ENCODE data around the gene BST2.
A peak's percentile ranks its signal among the peaks of the same experiment; 100 is the strongest.

The BST2 gene

GRCh38 chr19:17405250-17406045, at the start of gene BST2:
BST2 (minus strand) TSS chr19:17405630; CDS start chr19:17405575, 55 bp downstream.
- no peak for DNase-seq

GRCh38 chr19:17454576-17455071, 49.2 kb upstream of the BST2 start:
- no peak for DNase-seq

DNA sequence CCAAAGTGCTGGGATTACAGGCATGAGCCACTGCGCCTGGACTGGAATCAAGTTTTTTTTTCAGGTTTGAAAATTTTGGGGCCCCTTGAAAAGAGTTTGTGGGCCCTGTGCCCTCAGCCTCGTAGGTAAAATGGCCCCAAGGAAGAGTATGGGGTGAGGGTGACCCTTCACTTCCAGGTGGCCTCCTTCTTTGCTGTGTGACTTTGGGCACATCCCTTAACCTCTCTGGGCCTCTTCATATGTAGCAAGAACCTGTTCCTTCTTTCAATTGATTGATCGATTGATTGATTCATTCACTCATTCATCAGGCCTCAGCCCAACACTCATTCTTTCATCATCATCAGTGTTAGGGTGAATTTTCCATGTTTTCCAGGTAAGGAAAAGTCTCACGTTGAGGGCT, 46.4 kb upstream of the BST2 start:
- DNase-seq, result no peak

GRCh38 chr19:17450264-17451075, 45.0 kb upstream of the BST2 start:
- DNase-seq, result no peak

DNA sequence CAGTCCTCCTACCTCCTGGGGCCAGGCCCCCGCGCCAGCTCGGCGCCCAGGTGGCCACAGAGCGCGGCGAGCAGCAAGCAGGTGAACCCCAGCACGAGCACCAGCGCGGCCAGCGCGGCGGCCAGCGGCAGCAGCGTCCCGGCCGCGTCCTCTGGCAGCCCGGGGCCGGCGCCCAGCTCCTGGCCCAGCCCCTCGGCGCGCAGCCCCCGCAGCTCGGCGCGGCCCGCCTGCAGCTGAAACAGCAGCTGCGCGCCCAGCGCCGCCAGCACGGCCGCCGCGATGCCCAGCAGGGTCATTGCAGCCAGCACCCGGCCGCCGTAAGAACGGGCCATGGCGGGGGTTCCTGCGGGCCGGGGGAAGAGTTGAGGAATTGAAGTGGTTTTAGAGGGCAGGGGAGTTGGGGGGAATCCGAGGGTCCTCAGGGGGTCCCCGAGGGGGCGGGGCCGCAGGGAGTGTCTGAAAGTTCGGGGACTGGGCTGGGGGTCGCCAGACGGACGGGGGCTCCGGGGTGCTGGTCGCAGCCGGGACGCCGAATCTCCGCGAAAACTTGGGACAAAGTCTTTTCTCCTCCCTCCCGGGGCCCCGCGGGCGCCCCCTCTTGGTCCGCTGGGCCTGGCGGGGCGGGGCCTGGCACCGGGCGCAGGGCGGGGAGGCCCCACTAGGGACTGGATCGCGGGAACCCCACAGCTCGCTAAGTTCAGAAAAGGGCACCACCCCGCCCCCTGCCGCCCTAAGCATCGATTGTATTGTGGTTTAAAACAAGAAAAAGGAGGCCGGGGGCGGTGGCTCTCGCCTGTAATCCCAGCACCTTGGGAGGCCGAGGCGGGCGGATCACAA, 42.9 kb upstream of the BST2 start, which contains the start of gene TMEM221:
TSS of gene TMEM221 (minus strand) at position 538 of the 837 bp plus-strand sequence. CDS start at position 332, 206 bp downstream.
- no peak for DNase-seq

- no peak for DNase-seq
Measured at GRCh38 chr19:17447704-17448130, 42.3 kb upstream of the BST2 start.

- DNase-seq, result no peak
Measured at GRCh38 chr19:17445526-17446165, 40.2 kb upstream of the BST2 start.

DNA sequence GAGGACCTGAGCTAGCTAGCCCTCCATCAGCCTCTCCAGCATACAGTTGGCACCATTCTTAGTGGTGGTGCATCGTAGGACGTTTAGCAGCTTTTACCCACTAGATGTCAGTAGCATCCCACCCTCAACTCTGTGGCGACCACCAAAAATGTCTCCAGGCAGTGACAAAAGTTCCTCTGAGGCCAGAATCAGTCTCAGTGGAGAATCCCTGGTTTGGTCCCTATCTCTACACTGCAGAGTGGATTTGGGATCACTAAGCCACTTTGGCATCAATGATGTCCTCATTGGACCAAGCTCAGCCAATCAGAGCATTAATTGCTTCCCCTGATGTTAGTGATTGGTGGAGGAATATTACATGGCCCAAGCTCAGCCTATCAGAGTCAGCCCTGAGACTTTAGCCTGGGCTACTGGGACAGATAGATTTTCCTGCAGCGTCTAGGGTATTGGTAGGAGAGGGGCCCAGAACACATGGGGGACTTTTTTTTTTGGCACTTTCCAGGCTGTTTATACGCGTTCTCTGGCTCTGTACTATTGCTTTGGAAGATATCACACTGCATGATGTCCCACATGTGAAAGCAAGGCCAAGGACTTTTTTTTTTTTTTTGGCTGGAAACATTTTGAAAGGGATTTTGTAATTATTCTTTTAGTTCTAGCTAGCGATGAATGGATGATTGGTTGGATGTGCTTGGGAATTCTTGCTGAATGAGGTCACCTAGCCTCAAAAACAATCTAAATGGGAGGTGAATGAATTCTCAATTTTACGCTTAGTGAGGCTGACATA, 36.0 kb upstream of the BST2 start:
- no peak for DNase-seq

DNA sequence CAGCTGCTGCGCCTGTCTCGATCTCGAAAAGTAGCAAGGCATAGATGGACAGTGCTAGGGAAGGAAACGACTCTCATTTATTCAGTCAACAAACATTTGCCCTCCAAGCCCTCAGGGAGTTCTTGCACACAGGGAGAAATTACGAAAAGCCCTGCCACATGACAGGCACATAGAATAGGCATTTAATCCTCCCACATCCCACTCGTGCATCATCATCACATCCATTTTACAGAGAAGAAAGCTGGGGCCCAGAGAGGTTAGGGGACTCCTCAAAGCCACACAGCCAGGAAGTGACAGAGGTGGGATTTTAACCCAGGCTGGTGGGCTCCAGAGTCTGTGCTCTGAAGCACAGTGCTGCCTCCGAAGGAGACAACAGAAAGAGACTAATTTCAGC, 31.4 kb upstream of the BST2 start:
- DNase-seq, result no peak

- DNase-seq, result no peak
Measured at GRCh38 chr19:17436094-17436873, 30.9 kb upstream of the BST2 start.

GRCh38 chr19:17435218-17435617, 29.8 kb upstream of the BST2 start:
- DNase-seq, result no peak

DNA sequence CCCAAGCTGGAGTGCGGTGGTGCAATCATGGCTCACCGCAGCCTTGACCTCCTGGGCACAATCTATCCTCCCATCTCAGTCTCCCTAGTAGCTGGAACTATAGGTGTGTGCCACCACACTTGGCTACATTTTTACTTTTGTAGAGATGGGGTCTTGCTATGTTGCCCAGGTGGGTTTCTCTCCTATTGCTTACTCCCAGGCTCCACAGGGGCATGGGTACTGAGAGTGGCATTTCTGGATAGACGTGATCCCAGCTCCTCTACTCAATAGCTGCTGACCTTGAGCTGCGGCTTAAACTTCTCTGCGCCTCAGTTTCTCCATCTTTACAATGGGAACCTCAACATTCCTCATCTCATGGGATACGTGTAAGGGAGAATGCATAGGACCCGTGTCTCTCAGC, 26.0 kb upstream of the BST2 start:
- no peak for DNase-seq

DNA sequence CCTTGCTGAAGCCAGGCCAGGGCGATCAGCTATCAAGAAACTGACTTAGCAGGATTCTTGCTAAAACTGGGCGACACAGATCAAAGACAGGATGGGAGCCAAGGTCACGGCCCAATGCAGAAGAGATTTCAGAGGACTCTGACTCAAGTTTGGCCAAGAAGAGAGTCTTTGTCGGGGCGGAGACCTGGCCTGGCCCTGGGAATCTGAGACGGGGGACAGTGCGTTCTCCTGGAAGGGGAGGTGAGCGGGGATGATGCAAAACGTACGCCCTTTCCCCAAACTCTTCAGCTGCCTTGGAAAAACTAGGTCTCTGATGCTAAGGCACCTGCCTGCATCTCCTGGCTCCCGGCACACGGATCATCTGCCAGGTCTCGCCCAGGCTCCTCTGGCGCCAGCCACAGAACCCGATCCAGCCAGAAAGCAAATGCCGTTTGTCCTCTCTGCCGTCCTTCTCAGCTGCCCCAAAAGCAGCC, 24.2 kb upstream of the BST2 start:
- no peak for DNase-seq

DNA sequence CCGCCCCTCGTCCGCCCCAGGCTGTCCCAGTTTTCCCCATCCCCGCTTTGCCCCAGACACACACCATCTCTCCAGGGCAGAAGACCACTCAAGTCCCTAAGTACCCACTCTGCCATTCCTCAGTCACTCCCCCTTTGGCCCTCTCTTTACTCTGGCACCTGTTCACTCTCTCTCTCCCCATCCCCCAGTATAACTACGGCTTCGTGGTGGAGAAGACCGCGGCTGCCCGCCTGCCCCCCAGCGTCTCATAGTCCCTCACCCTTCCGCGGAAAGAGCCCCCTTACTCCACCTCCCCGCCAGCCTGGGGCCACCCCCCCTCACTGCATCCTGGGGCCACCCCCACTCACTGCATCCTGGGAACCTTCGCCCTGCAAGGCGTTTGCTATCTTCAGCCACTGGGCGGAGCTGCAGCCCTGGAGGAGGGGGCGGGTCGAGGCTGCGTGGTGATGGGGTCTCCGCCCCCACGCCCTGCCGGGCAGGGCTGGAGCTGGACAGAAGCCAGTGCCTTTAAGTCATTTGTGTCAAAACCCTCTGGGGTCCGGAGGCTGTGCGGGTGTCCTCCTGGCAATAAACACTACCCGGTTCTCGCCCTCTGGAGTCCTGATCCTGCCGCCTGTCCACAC, 19.4 kb upstream of the BST2 start:
- no peak for DNase-seq

- no peak for DNase-seq
Measured at GRCh38 chr19:17423429-17424208, 18.2 kb upstream of the BST2 start.

DNA sequence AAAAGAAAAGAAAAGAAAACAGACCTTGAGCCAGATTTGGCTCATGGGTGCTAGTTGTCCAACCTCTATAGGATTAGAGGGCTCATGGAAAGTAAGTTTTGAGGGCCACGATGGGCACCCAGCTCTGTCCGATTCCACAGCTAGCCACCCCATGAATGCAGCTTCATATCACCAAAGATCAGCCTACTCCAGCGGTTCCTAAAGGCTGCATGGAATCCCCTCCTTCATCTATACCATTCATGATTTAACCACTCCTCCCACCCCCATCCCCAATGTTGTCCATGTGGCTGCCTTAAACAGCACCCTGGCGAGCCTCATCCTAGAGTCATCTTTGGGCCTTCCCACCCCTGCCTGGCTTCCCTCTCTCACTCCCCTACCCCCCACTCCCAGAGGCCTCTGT, 16.5 kb upstream of the BST2 start:
- DNase-seq, result no peak

DNA sequence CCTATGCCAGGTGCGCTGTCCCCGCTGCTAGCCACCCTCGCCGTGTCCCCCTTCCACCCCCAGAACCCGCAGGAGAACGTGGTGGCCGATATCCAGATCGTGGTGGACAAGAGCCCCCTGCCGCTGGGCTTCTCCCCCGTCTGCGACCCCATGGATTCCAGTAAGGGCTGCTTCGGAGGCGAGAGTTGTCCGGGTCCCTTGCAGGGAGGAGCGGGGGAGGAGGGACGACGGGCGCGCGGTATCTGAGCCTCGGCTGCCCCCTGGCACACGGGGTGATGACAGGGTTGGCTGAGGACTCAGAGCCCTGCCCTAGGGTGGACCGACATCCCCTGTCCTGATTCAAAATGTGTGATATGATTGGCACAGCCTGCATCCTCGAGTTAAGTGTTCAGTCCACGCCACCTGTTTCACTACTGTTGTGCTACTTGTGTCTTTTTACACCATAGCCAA, 15.1 kb upstream of the BST2 start:
- no peak for DNase-seq

GRCh38 chr19:17419621-17420474, 14.4 kb upstream of the BST2 start, which contains the start of gene MVB12A:
MVB12A (plus strand) TSS chr19:17420047; CDS start chr19:17420136, 89 bp downstream.
- peak; percentile 92 for DNase-seq

All from NCI-H1417 treated with DMSO at 0.1 percent for 48 hours (cell line).